Small intestine (tissue), 7 donors: ENCODE results near the gene KDM7A. TPM values are rescaled to one million over a fixed set of nuclear protein-coding genes. Genes with fewer than 3 reads are reported as not detected.
"Not testable (repeated sequence)": the region's sequence is repeated elsewhere in the genome, so short reads cannot be mapped to it uniquely, and the experiment has no call there.

Experiments
- DNase-seq, 2 donors: peaks; one replicate each; pipeline versions ENCODE4 v3.0.0 to v3.0.0-alpha.2; 2013
- FAIRE-seq: peaks from 2 replicates; lab custom pipeline; 2012; peaks lifted over from hg19 to GRCh38; lab: Jason Lieb, UNC
- H3K27ac ChIP-seq, 3 donors: one replicate each; pipeline ENCODE4 v1.5.1; 2013; ENCODE audit warnings: low read length in 2 of 3, mild to moderate bottlenecking in 2 of 3, control low read depth in 1 of 3, inconsistent platforms in 1 of 3, low read depth in 1 of 3, moderate library complexity in 1 of 3
- H3K27me3 ChIP-seq, 3 donors: one replicate each; pipeline ENCODE4 v1.6.1; 2013; ENCODE audit warnings: low read length in 3 of 3, inconsistent platforms in 1 of 3; ENCODE audit not compliant: control insufficient read depth in 3 of 3, insufficient read depth in 3 of 3
- H3K36me3 ChIP-seq, 3 donors: one replicate each; pipeline ENCODE4 v1.6.1; 2013; ENCODE audit warnings: low read length in 3 of 3, inconsistent platforms in 1 of 3, low read depth in 1 of 3, mild to moderate bottlenecking in 1 of 3, moderate library complexity in 1 of 3; ENCODE audit not compliant: control insufficient read depth in 3 of 3, insufficient read depth in 2 of 3
- H3K4me1 ChIP-seq, 3 donors: one replicate each; pipeline ENCODE4 v1.6.1; 2013; ENCODE audit warnings: low read length in 2 of 3, inconsistent platforms in 1 of 3, low read depth in 1 of 3, mild to moderate bottlenecking in 1 of 3, moderate library complexity in 1 of 3; ENCODE audit not compliant: control insufficient read depth in 3 of 3, insufficient read depth in 2 of 3
- H3K4me3 ChIP-seq, 3 donors: one replicate each; pipeline ENCODE4 v1.5.1; 2013; ENCODE audit warnings: low read length in 3 of 3, control low read depth in 1 of 3, inconsistent platforms in 1 of 3, low read depth in 1 of 3, mild to moderate bottlenecking in 1 of 3, moderate library complexity in 1 of 3
- H3K9me3 ChIP-seq, 2 donors: one replicate each; pipeline ENCODE4 v1.6.1; 2013; ENCODE audit warnings: low read depth in 1 of 2, low read length in 1 of 2; ENCODE audit not compliant: control insufficient read depth in 2 of 2, insufficient read depth in 1 of 2
- WGBS, 3 donors: extraction: QIAGEN DNeasy Blood & Tissue Kit; methylation state at CpG; one replicate each; pipeline ENCODE4 v1.1.7; 2013; 5-methylcytosine and 5-hydroxymethylcytosine counted together
- polyA plus RNA-seq, 4 donors: library from polyadenylated mRNA; stranded (reverse) in 3 of 4; unstranded in 1 of 4; fragments of 200-250 nt in 3 of 4; fragments of 120-200 nt in 1 of 4; gene quantifications; one replicate each; pipeline versions ENCODE4 v1.2.1 to v1.2.3, GENCODE V29; 2013
- donor health status: healthy with polysubstance abuse.
- donor health status: control.
- donor health status: control.
- donor health status: Bipolar disorder and iron deficiency.
- donor health status: healthy.

KDM7A gene
- polyA plus RNA-seq, 4 donors: 6.2 to 14.1 (median 7.9) TPM

GRCh38 chr7:140122965-140123364 is 53.8 kb downstream of the KDM7A start:
- no peak overlapping the region for H3K4me3 ChIP-seq
- DNase-seq (no peak), FAIRE-seq (no peak)
- no peak overlapping the region for H3K27ac ChIP-seq
- no peaks in the 10 kb centered on the region for H3K4me1 ChIP-seq
- no peaks in the 10 kb centered on the region for H3K9me3 ChIP-seq
- WGBS, 3 donors: 93 to 94% (median 94%) methylated on average over 3 of the region's 3 CpGs
- H3K36me3 ChIP-seq: peaks cover 2 to 26% (median 25%) of the 10 kb centered on the region in 3 donors
- no peaks in the 10 kb centered on the region for H3K27me3 ChIP-seq

- H3K36me3 ChIP-seq: peaks cover 2 to 27% (median 22%) of the 10 kb centered on the region in 3 donors
- H3K27ac ChIP-seq: no peak overlapping the region
- H3K4me1 ChIP-seq: no peaks in the 10 kb centered on the region
- no peaks in the 10 kb centered on the region for H3K9me3 ChIP-seq
- FAIRE-seq (no peak), DNase-seq (no peak)
- no peak overlapping the region for H3K4me3 ChIP-seq
- no peaks in the 10 kb centered on the region for H3K27me3 ChIP-seq
- WGBS, 3 donors: 59 to 77% (median 68%) methylated on average over 4 of the region's 4 CpGs
Measured at GRCh38 chr7:140121326-140121725, 55.5 kb downstream of the KDM7A start.

GRCh38 chr7:140114817-140115216 is 62.0 kb downstream of the KDM7A start:
- not testable (repeated sequence) for DNase-seq, FAIRE-seq, H3K27me3 ChIP-seq, H3K4me3 ChIP-seq, H3K9me3 ChIP-seq, H3K27ac ChIP-seq, H3K4me1 ChIP-seq
- 96 to 99% (median 99%) methylated on average over 24 to 31 of the region's 31 CpGs for WGBS, 3 donors
- H3K36me3 ChIP-seq: peaks cover 0 to 13% (median 12%) of the 10 kb centered on the region in 3 donors

- not testable (repeated sequence) for DNase-seq, H3K27ac ChIP-seq, H3K4me3 ChIP-seq, H3K27me3 ChIP-seq, H3K4me1 ChIP-seq, FAIRE-seq
- peaks cover 3 to 19% (median 10%) of the 10 kb centered on the region in 3 donors for H3K36me3 ChIP-seq
- H3K9me3 ChIP-seq: peaks cover 0 to 12% of the 10 kb centered on the region in 2 donors
- 87 to 97% (median 95%) methylated on average over 7 to 8 of the region's 8 CpGs for WGBS, 3 donors
Measured at GRCh38 chr7:140108777-140109176, 68.0 kb downstream of the KDM7A start.

GRCh38 chr7:140096459-140096858 is 80.3 kb downstream of the KDM7A start:
- 89 to 94% (median 89%) methylated on average over 4 of the region's 4 CpGs for WGBS, 3 donors
- H3K27me3 ChIP-seq: no peaks in the 10 kb centered on the region
- FAIRE-seq: no peak
- no peak for DNase-seq
- H3K36me3 ChIP-seq: peaks cover 17 to 34% (median 22%) of the 10 kb centered on the region in 3 donors
- no peaks in the 10 kb centered on the region for H3K4me1 ChIP-seq
- no peaks in the 10 kb centered on the region for H3K9me3 ChIP-seq
- no peak overlapping the region for H3K4me3 ChIP-seq
- H3K27ac ChIP-seq: no peak overlapping the region

GRCh38 chr7:140093375-140093774 is 83.4 kb downstream of the KDM7A start:
- FAIRE-seq (no peak), DNase-seq (no peak)
- no peak overlapping the region for H3K27ac ChIP-seq
- no peaks in the 10 kb centered on the region for H3K27me3 ChIP-seq
- WGBS, 3 donors: 86 to 94% (median 94%) methylated on average over 1 of the region's 1 CpG
- no peaks in the 10 kb centered on the region for H3K4me1 ChIP-seq
- no peak overlapping the region for H3K4me3 ChIP-seq
- H3K9me3 ChIP-seq: no peaks in the 10 kb centered on the region
- peaks cover 21 to 33% (median 25%) of the 10 kb centered on the region in 3 donors for H3K36me3 ChIP-seq

GRCh38 chr7:140085447-140085846 is 91.3 kb downstream of the KDM7A start:
- no peak for DNase-seq
- Histone ChIP-seq H3K27ac (peak overlapping the region in 1 of 3 donors; percentile 8), H3K9me3 (no peaks in the 10 kb centered on the region), H3K36me3 (peaks cover 0 to 8% (median 2%) of the 10 kb centered on the region in 3 donors), H3K27me3 (no peaks in the 10 kb centered on the region), H3K4me3 (no peak overlapping the region), H3K4me1 (peaks cover 0 to 5% (median 2%) of the 10 kb centered on the region in 3 donors)
- WGBS, 3 donors: 79 to 89% (median 79%) methylated on average over 2 of the region's 2 CpGs
- FAIRE-seq: no peak

GRCh38 chr7:140084972-140085371 is 91.8 kb downstream of the KDM7A start:
- Histone ChIP-seq H3K27ac (peak overlapping the region in 1 of 3 donors; percentile 8), H3K36me3 (peaks cover 0 to 8% (median 0%) of the 10 kb centered on the region in 3 donors), H3K4me1 (peaks cover 0 to 10% (median 7%) of the 10 kb centered on the region in 3 donors), H3K27me3 (no peaks in the 10 kb centered on the region), H3K4me3 (no peak overlapping the region), H3K9me3 (no peaks in the 10 kb centered on the region)
- DNase-seq: no peak
- 73 to 75% (median 75%) methylated on average over 8 of the region's 8 CpGs for WGBS, 3 donors
- FAIRE-seq: no peak

- peaks cover 0 to 8% (median 0%) of the 10 kb centered on the region in 3 donors for H3K36me3 ChIP-seq
- H3K4me3 ChIP-seq: no peak overlapping the region
- 75 to 88% (median 87%) methylated on average over 4 of the region's 4 CpGs for WGBS, 3 donors
- no peak overlapping the region for H3K27ac ChIP-seq
- FAIRE-seq (no peak), DNase-seq (no peak)
- H3K4me1 ChIP-seq: peaks cover 0 to 16% (median 7%) of the 10 kb centered on the region in 3 donors
- H3K9me3 ChIP-seq: no peaks in the 10 kb centered on the region
- H3K27me3 ChIP-seq: no peaks in the 10 kb centered on the region
Measured at GRCh38 chr7:140084142-140084655, 92.6 kb downstream of the KDM7A start.
